ENCODE measurements around the gene USP32. TPM values are rescaled to one million over a fixed set of nuclear protein-coding genes. Genes with fewer than 3 reads are reported as not detected.

The USP32 gene
- total and polyA plus RNA-seq, 10 of the 15 experiments (the other 5 are each of a cell fraction or from before 2014, with no cell fraction given), result 7.8 to 37.3 (median 25.5) TPM

DNA sequence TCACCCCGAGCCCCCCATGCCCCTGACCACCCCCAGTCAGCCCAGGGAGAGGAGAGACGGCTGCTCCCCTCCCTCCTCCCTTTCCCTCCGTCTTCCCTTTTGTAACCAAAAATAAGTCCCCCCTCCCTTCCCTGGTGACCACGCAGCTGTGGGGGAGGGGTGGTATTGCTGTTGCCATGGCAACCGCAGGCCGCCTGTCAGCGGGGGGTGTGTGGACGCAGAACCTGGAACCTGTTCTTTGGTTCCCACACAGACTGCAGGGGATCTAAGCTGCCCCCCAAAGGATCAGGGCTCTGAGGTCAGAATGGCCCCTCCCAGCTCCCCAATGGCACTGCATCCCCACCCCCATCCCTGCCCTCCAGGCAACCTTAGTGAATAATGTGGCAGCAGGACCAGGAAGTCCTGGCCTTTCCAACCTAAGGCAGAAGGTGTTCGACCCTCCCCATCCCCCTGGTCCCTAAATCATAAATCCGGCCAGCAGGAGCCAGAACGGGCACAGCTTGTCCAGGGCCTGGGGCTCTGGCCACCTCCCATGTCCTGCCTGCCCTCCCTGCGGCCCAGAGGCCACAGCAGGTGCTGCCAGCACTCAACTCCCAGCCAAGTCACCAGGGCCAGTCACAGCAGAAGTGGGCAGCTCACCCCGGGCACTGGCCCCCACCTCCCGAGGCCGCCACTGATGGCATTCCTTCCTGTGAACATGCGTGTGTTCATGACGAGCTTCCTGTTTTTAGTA lies 230.2 kb downstream of the USP32 start:
- 24% methylated on average over 10 of the region's 17 CpGs for whole genome bisulfite sequencing (ENCODE audit: insufficient coverage, insufficient replicate concordance, low lambda C conversion rate, missing lambda C conversion rate)
- DNase-seq (ENCODE audit: low read depth, low spot score), result no peak
- no peaks in the 10 kb centered on the region for H3K36me3 ChIP-seq (ENCODE audit: control insufficient read depth in 2 of 2, insufficient read depth in 2 of 2, low read length in 1 of 2)
- H3K9me3 ChIP-seq (replicated peaks; ENCODE audit: control insufficient read depth, insufficient read depth, low read length), result no peaks in the 10 kb centered on the region
- no TSS peak for BruUV-seq (replicated peaks)
- ChIA-PET POLR2A (no interaction called here), CTCF (interaction anchor here (0.7 to 1.6 kb wide), 3 partner anchors 9 to 19 kb away, joined by 3 to 6 read pairs (median 3); no protein-coding TSS in a partner anchor), RAD21 (ENCODE audit: unreplicated experiment) (interaction anchor here (1.4 kb wide), 2 partner anchors 9 to 19 kb away, joined by 3 to 5 read pairs; no protein-coding TSS in a partner anchor), SMC1A (ENCODE audit: uncharacterized antibody, unreplicated experiment) (interaction anchor here (1.1 kb wide), 2 partner anchors 12 to 228 kb away, joined by 3 read pairs; no protein-coding TSS in a partner anchor)
- FAIRE-seq, result no peak
- in situ Hi-C loops (cut with MboI) (no loop called here), intact Hi-C loops (cut with micrococcal nuclease; ENCODE audit: unreplicated experiment) (no loop called here)
- no peak overlapping the region for H3K4me2 ChIP-seq (ENCODE audit: control insufficient read depth, insufficient read depth)
- no peaks in the 10 kb centered on the region for H4K20me1 ChIP-seq (ENCODE audit: control insufficient read depth, insufficient read depth)
- no peaks in the 10 kb centered on the region for H3K27me3 ChIP-seq (replicated peaks in 1 of 2; ENCODE audit: control insufficient read depth in 2 of 2, insufficient read depth in 2 of 2, low read length in 1 of 2)
- H3K79me2 ChIP-seq (ENCODE audit: control insufficient read depth, insufficient read depth, low read length), result no peaks in the 10 kb centered on the region
- TF ChIP-seq BMI1 (IDR thresholded peaks at IDR 0.05; ENCODE audit: borderline replicate concordance), result peak; percentile 94
- no peak for TF ChIP-seq POLR2AphosphoS5 (IDR thresholded peaks at IDR 0.05; ENCODE audit: low read length)
- TF ChIP-seq RUNX3 (IDR thresholded peaks at IDR 0.05; ENCODE audit: low read length), result 0 out of 2 replicates have a peak, but pooled peaks have one; percentile 19
- no peak for TF ChIP-seq MEF2A (IDR thresholded peaks at IDR 0.05; ENCODE audit: insufficient read depth, low read depth, low read length)
- TF ChIP-seq, protein P1, sequence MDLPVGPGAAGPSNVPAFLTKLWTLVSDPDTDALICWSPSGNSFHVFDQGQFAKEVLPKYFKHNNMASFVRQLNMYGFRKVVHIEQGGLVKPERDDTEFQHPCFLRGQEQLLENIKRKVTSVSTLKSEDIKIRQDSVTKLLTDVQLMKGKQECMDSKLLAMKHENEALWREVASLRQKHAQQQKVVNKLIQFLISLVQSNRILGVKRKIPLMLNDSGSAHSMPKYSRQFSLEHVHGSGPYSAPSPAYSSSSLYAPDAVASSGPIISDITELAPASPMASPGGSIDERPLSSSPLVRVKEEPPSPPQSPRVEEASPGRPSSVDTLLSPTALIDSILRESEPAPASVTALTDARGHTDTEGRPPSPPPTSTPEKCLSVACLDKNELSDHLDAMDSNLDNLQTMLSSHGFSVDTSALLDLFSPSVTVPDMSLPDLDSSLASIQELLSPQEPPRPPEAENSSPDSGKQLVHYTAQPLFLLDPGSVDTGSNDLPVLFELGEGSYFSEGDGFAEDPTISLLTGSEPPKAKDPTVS (IDR thresholded peaks at IDR 0.05; ENCODE audit: low read depth, low read length), result no peak
- no peak for TF ChIP-seq ZNF384 (IDR thresholded peaks at IDR 0.05; ENCODE audit: borderline replicate concordance, low read depth, low read length)
- peak in 1 of 2 experiments; percentile 60; a peak in 2 of 4 replicates for TF ChIP-seq ETV6 (conservative IDR thresholded peaks at IDR 0.05 in 1 of 2, IDR thresholded peaks at IDR 0.05 in 1 of 2; ENCODE audit: borderline replicate concordance in 1 of 2, low read depth in 1 of 2)
- no peak for TF ChIP-seq SPI1 (IDR thresholded peaks at IDR 0.05; ENCODE audit: borderline replicate concordance, insufficient read depth, low read depth, low read length)
- no peak overlapping the region for H3K27ac ChIP-seq (ENCODE audit: control insufficient read depth, insufficient read depth)
- ATAC-seq, result no peak
- no peak overlapping the region for H3K4me3 ChIP-seq
- peaks cover 5% of the 10 kb centered on the region for H3K4me1 ChIP-seq (ENCODE audit: control insufficient read depth, insufficient read depth, low read length)
- H2AFZ ChIP-seq (ENCODE audit: control insufficient read depth, low read depth, low read length), result no peak overlapping the region
- no peak overlapping the region for H3K9ac ChIP-seq (ENCODE audit: control insufficient read depth, insufficient read depth, low read length)

Measured in GM12878 (cell line).